Hematopoietic multipotent progenitor cell treated with erythropoietin and hydrocortisone succinate and interleukin-3 and kit ligand, for 6 days (in vitro differentiated cells): Measurements from ENCODE around the gene LYRM4.

ENCODE experiments used
- DNase-seq: peaks from one replicate; pipeline ENCODE4 v3.0.0-alpha.2; 2015

The LYRM4 gene

DNA sequence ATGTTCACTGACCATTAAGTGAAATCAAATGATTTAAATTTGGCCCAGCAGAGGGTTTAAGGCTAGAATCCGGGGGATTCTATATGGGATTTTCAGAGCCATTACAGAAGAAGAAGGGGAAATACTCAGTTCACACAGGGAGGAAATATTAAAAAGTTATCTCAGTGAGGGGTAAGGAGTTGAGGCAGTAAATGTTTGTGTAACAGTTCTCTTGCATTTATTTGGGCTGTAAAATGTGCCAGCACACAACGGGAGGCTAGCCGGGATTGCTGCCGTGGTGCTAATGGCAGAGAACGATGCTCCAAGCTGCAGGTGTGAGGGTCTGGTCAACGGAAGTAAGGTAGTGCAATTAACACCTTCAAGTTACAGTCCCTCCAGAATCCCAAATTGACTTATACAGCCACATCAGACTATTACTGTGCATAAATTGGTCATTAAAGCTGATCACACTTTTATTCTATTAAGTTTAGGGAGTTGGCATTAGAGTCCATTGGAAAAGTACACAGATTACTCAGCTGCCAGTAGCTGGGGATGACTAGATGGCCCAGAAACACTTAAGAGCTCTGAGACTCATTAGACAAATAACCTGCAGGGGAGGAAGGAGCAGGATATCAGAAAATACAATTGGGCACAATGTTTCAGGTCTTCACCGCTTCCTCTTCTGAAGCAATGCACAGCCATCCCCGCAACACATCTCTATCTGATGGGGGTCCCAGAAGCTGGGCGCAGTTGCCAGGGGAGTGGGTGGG is 144.3 kb downstream of the LYRM4 start:
- no peak for DNase-seq

DNA sequence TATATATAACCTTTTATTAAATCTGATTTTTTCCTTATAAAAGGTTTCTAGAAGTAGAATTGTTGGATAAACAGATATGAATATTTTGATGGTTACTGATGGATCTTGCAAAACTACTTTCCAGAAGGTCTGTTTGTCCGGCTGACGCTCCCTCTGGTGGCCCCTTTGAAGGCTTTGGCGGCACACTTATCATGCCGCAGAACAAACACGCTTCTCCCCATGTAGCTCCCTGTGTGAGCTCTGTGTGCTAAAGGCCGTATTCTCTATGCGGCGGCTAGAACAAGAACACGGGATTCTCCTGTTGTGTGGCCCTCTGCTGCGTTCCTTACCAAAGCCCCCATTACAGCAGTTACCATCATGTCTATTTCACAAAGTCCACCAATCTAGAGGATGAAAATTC is 145.6 kb downstream of the LYRM4 start:
- DNase-seq = no peak

DNA sequence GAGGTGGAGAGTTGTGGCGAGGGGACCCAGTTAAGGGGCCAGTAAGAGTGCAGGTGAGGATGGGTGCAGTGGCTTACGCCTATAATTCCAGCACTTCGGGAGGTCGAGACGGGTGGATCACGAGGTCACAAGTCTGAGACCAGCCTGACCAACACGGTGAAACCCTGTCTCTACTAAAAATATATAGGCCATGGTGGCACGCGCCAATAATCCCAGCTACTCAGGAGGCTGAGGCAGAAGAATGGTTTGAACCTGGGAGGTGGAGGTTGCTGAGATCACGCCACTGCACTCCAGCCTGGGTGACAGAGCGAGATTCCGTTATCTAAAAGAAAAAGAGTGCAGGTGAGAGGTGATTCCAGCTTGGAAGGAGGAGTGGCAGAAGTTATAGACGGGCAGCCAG is 147.7 kb downstream of the LYRM4 start:
- no peak for DNase-seq

DNA sequence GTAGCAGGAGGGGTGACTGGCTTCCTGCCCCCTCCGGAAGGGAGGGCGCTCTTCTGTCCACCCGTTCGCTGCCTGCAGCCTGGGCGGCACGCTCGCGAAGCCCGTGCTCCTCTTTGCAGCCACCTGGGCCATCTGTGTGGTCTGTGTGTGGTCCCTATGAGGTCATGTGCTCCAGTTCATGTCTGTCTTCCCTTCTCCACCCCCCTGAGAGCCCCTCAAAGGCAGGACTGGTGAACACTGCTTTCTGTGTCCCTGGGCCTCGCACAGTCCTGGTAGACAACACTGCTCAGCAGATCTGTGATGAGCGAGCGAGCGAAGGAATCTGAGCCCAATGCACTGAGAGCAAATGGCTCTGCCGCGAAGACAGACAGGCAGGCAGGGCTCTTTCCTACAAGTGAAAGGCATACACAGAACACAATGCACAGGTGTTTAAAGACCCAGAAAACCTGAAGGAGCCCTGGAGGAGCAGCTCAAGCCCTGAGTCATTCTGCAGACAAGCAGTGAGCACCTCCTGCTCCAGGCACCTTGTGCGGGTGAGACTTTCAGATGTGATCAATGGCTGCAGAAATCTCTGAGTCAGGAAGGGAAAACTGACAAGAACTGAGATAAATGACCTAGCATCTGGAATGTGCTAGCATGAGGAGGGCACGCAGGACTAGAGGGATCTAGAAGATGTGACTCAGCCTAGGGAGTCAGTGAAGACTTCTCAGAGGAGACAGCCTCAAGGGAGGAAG is 148.5 kb downstream of the LYRM4 start:
- no peak for DNase-seq

DNA sequence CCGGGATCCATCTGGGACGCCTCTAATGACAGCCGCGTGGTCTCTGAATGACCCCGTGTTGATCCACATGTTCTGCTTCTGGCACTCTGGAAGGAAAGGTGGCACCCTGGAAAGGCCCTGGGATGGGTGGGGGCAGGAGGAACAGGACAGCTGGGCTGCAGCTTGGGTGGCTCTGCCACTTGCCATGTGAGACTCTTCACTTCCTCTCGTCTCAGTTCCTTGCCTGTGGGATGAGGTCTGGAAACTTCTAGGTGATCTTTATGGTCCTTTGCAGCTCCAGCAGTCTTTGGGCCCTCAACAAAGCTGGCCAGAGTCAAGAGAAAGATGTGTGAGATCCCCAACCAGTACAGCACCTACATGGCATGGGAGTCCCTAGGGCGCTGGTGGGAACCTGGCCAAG is 149.1 kb downstream of the LYRM4 start:
- no peak for DNase-seq

DNA sequence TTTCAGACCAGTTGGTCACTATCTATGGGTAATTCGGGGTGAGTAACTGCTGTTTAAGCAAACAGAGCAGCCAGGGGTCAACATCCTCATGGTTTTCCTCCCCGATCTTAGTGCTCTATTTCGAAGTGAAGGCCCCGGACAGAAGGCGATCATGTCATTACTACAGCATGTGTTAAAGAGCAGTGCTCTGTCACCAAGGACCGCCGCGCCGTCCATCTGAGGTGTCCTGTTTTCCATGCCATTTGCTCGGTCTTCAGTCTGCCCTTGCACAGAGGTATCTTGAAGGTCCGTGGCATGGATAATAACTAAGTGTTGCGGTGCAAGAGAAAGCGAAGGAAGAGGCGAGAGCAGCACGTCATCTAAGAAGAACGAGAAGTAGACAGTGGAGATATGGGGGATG is 150.5 kb downstream of the LYRM4 start:
- DNase-seq = no peak

DNA sequence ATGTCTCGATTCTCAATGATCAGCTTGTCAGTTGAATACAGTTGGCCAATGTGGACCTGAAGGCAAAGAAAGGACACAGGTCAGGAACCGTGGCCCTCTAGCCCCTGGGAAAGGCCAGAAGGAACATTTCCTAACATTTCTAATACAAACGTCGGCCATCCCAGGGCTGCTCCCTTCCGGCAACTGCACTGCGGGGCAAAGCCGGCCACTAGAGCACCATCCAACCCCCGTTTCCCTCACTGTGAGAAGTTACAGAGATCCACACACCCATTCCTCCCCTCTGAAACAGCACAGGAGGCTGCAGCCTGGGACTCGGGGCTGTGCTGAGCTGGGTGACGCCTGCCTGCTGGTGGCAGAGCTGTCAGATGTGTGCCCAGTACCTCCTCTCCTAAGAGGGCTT is 151.3 kb downstream of the LYRM4 start:
- no peak for DNase-seq

DNA sequence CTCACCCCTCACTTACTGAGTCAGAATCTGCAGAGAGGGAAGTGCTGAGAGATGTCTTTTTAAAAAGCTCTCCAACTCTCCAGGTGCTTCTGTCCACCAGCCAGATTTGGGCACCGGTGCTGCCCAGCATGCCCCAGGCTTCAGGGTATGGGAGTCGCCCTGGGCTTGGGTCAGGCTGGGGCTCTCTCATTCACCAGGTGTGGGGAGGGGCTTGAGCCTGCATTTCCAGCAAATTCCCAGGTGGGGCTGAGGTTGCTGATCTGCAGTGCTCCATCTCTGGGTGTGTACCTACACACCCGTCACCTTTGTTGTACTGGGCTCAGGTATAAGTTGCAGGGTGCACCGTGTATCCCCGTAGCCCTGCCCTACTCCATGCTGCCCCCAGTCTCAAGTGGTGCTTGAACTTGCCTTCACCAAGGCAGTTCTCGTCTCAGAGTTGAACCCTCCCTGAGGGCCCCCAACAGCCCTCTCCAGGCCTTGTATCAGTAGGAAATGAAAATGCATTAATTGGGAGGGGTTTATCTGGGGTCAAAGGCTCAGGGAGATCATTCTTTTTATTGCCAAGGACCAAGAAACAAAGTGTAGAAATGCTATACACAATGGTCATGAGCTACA is 152.1 kb downstream of the LYRM4 start:
- DNase-seq = no peak

DNA sequence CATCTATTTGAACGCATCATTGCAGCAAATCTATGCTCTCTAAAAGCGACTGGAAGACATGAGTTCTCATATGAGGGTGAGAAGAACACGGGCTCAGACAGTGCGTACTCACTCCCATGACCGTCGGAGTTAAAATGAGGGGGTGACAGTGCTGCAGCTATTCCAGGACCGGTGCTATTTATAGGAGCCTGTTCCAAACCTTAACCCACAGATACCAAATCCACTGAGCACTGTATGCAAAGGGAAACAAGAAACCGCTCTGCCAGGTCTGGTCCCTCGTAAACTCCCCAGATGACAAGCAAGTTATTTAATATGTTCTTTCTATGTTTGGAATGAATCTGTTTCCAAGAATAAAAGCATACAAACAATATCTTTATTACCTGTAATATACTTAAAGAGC is 152.7 kb downstream of the LYRM4 start:
- no peak for DNase-seq

DNA sequence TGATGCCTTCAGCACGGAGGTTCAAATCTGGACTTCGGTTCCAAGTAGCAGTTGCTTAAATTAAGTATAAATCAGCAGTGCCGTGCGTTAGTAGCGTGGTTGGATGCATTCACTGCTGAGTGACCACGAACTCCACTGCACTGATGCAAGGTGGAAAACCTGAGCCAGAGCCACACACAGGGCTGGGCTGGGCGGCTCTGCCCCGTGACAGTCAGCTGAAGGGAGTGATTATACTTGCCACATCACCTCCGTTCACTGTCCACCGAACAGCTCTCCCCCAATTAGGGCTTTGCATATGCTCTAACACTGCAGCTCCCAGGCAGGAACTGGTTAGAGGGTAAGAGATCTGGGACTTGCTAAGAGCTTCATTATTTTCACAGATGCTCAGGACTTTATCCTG is 153.4 kb downstream of the LYRM4 start:
- DNase-seq = no peak

DNA sequence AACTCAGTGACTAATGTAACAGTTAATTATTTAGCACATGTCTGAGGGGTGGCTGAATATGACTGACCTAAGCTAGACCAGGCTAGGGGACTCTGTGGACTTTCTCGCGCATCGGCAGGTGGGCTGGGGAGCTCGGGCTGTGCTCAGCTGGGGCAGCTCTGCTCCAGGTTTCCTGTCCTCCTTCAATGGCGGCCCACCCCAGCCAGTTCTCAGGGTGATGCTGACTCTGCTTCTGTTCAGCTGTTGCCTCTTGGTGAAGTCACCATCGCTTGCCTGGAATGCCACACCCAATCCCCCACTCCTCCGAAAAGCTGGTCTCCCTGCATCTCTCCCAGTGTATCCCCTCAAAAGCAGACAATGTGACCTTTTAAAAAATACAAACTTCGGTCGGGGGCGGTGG is 155.6 kb downstream of the LYRM4 start:
- DNase-seq = no peak

DNA sequence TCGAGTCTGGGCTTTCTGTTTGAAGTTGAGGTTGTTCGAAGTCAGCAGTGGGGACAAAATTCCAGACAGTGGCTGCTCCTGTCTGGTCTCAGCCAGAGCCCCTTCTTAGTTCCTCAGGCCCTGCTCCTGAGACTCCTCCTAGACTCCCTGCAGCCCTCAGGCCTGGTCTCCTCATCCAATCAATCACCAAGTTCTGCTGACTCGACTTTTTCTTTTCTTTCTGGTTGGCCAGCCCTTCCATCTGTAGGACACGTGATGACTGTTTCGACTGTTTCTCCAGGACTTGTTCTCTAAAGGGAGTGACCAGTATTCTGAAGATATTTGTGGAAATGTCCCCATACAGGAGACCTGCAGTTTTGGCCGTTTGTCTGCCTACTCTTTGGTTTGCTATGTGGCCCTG is 156.1 kb downstream of the LYRM4 start:
- no peak for DNase-seq

DNA sequence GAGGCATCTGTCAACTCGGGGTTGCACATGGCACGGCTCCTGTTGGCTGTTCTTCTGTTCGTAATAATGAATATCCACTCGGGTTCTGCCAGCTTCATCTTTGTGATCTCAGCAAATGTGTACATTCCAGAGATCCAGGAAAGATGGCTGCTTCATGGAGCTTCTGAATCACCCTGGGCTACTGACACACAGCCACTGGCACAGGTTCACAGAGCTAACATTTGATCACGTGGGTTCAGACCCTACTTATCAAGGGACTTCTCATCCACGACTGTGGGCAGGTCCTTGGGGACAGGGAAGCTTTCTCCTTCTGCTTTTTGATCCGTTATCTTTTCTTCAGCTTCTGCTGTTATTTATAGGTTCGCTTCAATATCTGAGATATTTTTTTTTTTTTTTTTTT is 157.5 kb downstream of the LYRM4 start:
- no peak for DNase-seq

DNA sequence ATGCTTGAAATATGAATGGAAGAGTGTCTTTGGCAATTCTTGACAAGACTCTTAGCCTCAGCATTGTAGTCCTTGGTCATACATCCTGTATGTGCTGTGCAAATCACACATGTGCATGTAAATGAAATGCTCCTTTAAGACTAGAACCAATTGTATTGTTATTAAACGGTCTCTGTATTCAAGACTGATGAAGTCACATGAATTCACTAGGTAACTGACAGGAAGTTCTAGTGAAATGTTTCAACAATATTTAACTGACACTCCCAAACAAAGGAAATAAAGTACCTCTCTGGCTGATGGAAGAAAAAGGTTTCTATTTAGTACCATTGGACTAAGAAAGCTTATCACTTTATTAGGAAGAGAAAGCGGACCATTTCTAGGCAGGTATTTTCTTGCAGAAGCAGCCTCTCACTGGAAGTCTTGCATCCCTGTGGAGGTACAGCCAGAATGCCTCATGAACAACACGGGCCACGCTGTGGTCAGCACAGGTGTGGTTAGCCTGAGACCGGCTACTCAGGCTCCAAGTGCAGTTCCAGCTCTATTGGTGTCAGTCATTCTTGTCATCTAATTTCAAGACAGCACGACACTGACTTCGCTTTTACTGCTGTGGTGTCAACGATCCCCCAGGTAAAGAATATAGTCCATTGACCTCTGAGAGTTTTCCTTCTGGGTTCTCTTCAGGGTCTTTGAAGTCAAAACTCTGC is 158.3 kb downstream of the LYRM4 start:
- no peak for DNase-seq

DNA sequence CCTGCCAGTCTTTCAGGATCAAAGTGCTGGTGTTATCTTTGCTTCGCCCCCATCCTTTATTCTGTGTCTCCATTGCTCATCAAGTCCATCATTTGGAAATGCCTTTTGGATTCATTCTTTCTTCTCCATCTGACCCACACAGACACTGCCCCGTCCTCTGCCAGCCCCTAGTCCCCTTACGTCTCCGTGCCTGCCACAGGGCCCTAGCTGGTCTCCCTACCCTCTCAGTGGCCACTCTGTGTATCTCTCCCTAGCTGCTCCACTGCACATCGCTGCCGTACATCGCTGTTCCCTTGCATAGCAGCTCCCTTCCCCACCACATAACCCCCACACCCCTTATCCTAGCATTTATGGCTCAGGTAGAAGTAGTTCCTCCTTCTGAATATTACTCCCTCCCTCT is 159.9 kb downstream of the LYRM4 start:
- DNase-seq = no peak

DNA sequence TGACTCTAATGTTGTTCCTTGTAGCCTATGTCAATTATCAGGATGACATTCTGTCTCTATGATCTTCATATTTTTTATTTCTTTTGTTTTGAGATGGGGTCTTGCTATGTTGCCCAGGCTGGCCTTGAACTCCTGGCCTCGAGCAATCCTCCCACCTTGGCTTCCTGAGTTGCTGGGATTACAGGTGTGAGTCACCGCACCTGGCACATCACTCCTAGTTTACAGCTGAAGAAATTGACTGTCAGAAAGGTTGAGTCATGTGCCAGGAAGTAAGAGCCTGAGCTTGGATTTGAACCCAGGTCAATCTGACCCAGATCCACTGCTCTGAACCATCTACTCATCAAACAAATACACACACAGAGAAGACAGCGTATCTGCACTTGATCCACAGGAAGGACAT is 161.2 kb downstream of the LYRM4 start:
- no peak for DNase-seq

DNA sequence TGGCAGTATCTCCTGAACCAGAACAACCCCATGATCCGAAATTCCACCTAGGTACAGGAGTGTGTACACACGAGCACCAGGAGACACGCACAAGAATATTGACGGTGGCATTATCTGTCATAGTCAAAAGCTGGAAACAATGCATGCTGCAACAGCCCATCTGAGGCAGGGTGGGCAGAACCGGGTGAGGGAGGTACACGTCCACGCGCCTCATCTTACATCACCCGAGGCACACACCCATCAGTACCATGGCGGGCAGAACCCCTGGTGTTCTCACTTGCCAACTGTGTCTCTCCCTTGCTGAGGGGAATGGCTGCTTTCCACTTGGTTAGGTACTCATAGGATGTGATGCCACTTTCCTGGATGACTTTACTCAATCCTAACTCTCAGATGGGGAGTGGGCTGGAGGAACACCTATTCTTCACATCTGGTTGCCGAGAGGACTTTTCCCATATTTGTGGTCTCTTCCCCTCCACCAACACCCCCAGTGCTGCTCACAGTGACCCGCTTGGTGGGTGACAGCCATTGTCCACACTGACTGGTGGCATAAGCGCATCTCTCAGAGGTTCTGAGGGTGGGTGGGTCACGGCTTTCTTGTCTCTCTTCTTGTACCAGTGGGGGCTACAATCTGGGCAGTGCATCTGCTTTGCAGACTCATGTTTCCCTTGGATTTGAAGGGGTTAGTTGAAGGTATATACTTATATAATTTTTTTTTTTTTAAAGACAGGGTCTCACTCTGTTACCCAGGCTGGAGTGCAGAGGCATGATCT is 162.1 kb downstream of the LYRM4 start:
- DNase-seq = no peak

DNA sequence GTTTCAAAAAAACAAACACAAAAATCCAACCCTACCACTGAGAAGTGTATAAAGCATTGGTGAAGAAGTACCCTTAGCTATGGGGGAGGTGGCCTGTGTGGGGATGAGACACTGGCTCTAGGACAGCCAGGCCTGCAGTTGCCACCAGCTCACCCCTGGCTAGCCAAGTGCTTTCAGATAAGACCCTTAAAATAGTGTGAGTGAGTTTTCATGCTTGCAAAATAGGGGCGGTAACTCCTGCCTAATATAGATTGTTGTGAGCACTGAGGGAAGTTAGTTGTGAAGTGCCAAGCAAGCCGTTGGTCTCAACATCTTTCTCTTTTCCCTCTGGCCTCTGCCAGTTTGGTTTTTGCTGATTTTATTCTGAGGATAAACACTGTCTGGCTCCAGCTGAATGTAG is 164.3 kb downstream of the LYRM4 start:
- DNase-seq = peak; percentile 72

DNA sequence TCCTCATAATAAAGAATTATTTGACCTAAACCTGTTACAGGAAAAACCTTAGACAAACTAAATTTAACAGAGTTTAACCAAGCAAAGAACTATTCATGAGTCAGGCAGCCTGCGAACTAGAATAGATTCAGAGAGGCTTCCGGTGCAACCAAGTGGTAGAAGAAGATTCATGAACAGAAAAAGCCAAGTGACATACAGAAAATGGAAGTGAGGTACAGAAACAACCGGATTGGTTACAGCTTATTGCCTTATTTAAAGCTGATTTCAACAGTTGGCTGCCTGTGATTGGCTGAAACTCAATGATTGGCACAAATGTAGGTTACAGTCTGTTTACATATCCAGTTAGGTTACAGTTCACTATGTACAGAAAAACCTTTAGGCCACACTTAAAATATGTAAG is 165.5 kb downstream of the LYRM4 start:
- no peak for DNase-seq

DNA sequence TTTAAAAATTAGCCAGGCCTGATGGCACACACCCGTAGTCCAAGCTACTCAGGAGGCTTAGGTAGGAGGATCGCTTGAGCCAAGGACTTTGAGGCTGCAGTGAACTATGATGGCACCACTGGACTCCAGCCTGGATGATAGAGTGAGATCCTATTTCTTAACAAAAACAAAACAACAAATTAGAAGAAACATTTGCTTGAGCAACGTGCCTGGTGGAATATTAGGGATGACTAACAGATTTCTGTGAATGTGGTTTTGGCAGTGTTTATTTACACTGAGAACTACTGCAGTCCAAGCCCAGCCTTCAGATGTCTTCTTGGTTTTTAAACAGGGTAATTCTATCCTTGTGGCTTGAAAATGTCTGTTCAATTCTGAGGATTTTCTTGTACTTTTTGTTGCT is 166.4 kb downstream of the LYRM4 start:
- no peak for DNase-seq

DNA sequence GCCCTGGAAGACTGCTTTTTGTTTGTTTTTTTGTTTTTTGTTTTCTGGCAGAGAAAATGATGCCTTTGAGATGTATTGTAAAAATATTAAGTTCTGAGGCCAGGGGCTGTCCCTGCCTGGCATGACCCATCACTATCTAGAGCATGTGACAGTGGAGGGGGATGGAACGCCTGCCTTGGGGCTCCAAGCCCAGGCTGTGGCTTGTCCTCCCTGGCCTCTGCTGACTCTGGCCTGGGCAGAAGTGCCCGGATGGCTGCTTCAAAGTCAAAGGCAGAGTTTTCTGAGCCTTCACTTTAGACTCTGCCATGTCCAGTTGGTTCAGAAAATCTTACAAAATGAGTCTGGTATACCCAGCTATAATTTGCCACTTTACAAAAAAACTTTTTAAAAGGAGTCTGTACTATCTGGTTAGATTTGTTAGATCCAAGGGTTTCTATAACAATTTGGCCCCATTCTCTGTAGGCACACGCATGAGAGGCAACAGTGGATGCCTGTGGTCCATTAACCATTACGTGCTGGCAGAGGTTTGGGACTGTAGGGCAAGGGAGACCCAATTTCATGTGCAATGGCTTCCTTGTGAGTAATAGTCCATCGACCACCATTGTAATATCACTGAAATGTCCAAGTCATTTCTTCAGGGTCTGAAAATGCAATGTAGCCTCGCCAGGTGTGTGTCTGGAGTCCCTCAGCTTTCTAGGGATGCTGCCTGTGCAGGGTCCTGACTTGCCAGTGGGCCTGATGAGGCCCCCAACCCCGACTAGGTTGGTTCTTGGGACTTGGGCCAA is 167.3 kb downstream of the LYRM4 start:
- DNase-seq = no peak
